PFSK-1 (cell line): ENCODE measurements around the gene HEG1.

Experiments
- POLR2AphosphoS5 ChIP-seq: IDR thresholded peaks from 2 replicates; pipeline ENCODE4 v1.6.1; 2012; ENCODE audit warnings: low read depth, mild to moderate bottlenecking, control low read depth, low read length, moderate library complexity
- SIN3A ChIP-seq: IDR thresholded peaks from 2 replicates; pipeline ENCODE4 v1.6.1; 2012; ENCODE audit warnings: mild to moderate bottlenecking, low read length, moderate library complexity, borderline replicate concordance; ENCODE audit not compliant: insufficient read depth

GRCh38 chr3:124976383-124976782, 79.4 kb downstream of the HEG1 start:
- TF ChIP-seq SIN3A (no peak), POLR2AphosphoS5 (no peak)
